ENCODE measurements around the gene TKFC. TPM values are rescaled to one million over a fixed set of nuclear protein-coding genes. Genes with fewer than 3 reads are reported as not detected.

The TKFC gene
- total RNA-seq, 1 experiment from 2014 or later: 82.3 TPM

DNA sequence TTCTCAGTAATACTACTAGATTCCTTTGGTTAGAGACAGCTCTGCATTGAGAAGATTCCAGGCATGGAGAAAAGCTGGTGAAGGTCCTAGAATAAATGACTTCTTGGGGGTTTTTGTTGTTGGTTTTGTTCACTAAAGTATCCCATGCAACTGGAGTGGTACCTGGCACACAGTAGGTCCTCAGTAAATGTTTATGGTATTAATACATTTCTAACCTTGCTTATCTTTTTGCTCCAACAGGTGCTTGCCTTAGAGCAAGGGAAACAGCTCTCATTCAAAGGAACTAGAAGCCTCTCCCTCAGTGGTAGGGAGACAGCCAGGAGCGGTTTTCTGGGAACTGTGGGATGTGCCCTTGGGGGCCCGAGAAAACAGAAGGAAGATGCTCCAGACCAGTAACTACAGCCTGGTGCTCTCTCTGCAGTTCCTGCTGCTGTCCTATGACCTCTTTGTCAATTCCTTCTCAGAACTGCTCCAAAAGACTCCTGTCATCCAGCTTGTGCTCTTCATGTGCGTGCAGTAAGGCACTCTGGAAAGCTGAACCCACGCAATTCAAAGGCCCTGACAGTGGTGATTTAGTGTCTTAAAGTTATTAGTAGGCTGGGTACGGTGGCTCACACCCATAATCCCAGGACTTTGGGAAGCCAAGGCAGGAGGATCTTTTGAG, 31.1 kb downstream of the TKFC start:
- no peak for DNase-seq (ENCODE audit: low spot score)
- Histone ChIP-seq H3K36me3 (ENCODE audit: insufficient read depth, low read length, poor library complexity, severe bottlenecking) (peaks cover 54% of the 10 kb centered on the region), H3K4me1 (ENCODE audit: insufficient read depth, low read length, poor library complexity, severe bottlenecking) (peaks cover 15% of the 10 kb centered on the region), H3K27ac (ENCODE audit: low read depth, low read length, poor library complexity, severe bottlenecking) (no peak overlapping the region), H3K27me3 (replicated peaks; ENCODE audit: insufficient read depth, low read depth, low read length, poor library complexity) (no peaks in the 10 kb centered on the region), H3K9me3 (ENCODE audit: low read depth, low read length, poor library complexity, severe bottlenecking) (no peaks in the 10 kb centered on the region), H3K4me3 (ENCODE audit: low read depth, low read length, poor library complexity, severe bottlenecking) (no peak overlapping the region)
- BruUV-seq (replicated peaks): no TSS peak
- POLR2A ChIA-PET (ENCODE audit: low non-redundant PET): no interaction called here
- intact Hi-C loops (cut with micrococcal nuclease; ENCODE audit: unreplicated experiment): no loop called here
- CTCF ChIA-PET: no interaction called here
- TF ChIP-seq, protein P1, sequence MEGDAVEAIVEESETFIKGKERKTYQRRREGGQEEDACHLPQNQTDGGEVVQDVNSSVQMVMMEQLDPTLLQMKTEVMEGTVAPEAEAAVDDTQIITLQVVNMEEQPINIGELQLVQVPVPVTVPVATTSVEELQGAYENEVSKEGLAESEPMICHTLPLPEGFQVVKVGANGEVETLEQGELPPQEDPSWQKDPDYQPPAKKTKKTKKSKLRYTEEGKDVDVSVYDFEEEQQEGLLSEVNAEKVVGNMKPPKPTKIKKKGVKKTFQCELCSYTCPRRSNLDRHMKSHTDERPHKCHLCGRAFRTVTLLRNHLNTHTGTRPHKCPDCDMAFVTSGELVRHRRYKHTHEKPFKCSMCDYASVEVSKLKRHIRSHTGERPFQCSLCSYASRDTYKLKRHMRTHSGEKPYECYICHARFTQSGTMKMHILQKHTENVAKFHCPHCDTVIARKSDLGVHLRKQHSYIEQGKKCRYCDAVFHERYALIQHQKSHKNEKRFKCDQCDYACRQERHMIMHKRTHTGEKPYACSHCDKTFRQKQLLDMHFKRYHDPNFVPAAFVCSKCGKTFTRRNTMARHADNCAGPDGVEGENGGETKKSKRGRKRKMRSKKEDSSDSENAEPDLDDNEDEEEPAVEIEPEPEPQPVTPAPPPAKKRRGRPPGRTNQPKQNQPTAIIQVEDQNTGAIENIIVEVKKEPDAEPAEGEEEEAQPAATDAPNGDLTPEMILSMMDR (conservative IDR thresholded peaks at IDR 0.05; ENCODE audit: low read depth, low read length): no peak
- TF ChIP-seq EZH2 (IDR thresholded peaks at IDR 0.05; ENCODE audit: borderline replicate concordance, low read depth, low read length, poor library complexity, severe bottlenecking): no peak

DNA sequence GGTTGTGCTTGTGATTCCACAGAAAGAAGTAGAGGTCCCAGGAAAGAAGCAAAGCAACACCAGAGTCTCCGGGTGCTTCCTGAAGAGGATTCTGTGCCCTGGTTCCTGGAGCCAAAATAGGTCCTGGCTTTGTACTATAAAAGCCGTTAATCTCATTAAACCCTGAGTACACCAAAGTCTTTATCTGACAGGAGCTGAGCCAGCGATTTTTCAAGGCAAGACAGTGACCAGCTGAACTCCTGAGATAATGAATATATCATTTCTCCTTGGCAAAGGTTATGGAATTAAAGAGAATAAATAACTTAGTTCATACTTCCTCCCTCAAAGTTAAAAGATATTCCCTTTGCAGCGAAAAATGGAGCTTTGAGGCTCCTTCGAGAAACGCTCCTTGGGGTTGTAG, 34.4 kb downstream of the TKFC start:
- TF ChIP-seq, protein P1 (conservative IDR thresholded peaks at IDR 0.05; ENCODE audit: low read depth, low read length): no peak
- TF ChIP-seq EZH2 (IDR thresholded peaks at IDR 0.05; ENCODE audit: borderline replicate concordance, low read depth, low read length, poor library complexity, severe bottlenecking): no peak
- intact Hi-C loops (cut with micrococcal nuclease; ENCODE audit: unreplicated experiment): no loop called here
- BruUV-seq (replicated peaks): no TSS peak
- H3K9me3 ChIP-seq (ENCODE audit: low read depth, low read length, poor library complexity, severe bottlenecking): peaks cover 7% of the 10 kb centered on the region
- H3K36me3 ChIP-seq (ENCODE audit: insufficient read depth, low read length, poor library complexity, severe bottlenecking): peaks cover 69% of the 10 kb centered on the region
- POLR2A ChIA-PET (ENCODE audit: low non-redundant PET): no interaction called here
- peaks cover 8% of the 10 kb centered on the region for H3K4me1 ChIP-seq (ENCODE audit: insufficient read depth, low read length, poor library complexity, severe bottlenecking)
- no peaks in the 10 kb centered on the region for H3K27me3 ChIP-seq (replicated peaks; ENCODE audit: insufficient read depth, low read depth, low read length, poor library complexity)
- DNase-seq (ENCODE audit: low spot score): no peak
- H3K4me3 ChIP-seq (ENCODE audit: low read depth, low read length, poor library complexity, severe bottlenecking): no peak overlapping the region
- no peak overlapping the region for H3K27ac ChIP-seq (ENCODE audit: low read depth, low read length, poor library complexity, severe bottlenecking)
- CTCF ChIA-PET: no interaction called here

DNA sequence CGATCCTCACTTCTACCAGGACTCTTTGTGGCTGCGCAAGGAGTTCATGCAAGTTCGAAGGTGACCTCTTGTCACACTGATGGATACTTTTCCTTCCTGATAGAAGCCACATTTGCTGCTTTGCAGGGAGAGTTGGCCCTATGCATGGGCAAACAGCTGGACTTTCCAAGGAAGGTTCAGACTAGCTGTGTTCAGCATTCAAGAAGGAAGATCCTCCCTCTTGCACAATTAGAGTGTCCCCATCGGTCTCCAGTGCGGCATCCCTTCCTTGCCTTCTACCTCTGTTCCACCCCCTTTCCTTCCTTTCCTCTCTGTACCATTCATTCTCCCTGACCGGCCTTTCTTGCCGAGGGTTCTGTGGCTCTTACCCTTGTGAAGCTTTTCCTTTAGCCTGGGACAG, 35.6 kb downstream of the TKFC start:
- no TSS peak for BruUV-seq (replicated peaks)
- Histone ChIP-seq H3K27me3 (replicated peaks; ENCODE audit: insufficient read depth, low read depth, low read length, poor library complexity) (no peaks in the 10 kb centered on the region), H3K36me3 (ENCODE audit: insufficient read depth, low read length, poor library complexity, severe bottlenecking) (peaks cover 75% of the 10 kb centered on the region), H3K4me1 (ENCODE audit: insufficient read depth, low read length, poor library complexity, severe bottlenecking) (peaks cover under 1% of the 10 kb centered on the region), H3K9me3 (ENCODE audit: low read depth, low read length, poor library complexity, severe bottlenecking) (peaks cover 14% of the 10 kb centered on the region), H3K4me3 (ENCODE audit: low read depth, low read length, poor library complexity, severe bottlenecking) (no peak overlapping the region), H3K27ac (ENCODE audit: low read depth, low read length, poor library complexity, severe bottlenecking) (no peak overlapping the region)
- TF ChIP-seq, protein P1 (conservative IDR thresholded peaks at IDR 0.05; ENCODE audit: low read depth, low read length): no peak
- TF ChIP-seq EZH2 (IDR thresholded peaks at IDR 0.05; ENCODE audit: borderline replicate concordance, low read depth, low read length, poor library complexity, severe bottlenecking): no peak
- ChIA-PET POLR2A (ENCODE audit: low non-redundant PET) (no interaction called here), CTCF (no interaction called here)
- intact Hi-C loops (cut with micrococcal nuclease; ENCODE audit: unreplicated experiment): no loop called here
- DNase-seq (ENCODE audit: low spot score): no peak

Data from A673 (cell line).